GM21786 (cell line): ENCODE results near the gene STX18.
"Not testable (repeated sequence)": the region's sequence is repeated elsewhere in the genome, so short reads cannot be mapped to it uniquely, and the experiment has no call there.

Experiments used
- ATAC-seq: cut with Tn5 transposase; IDR thresholded peaks from one replicate; pipeline ENCODE4 v1.9.1; 2021; ENCODE audit not compliant: unreplicated experiment

The STX18 gene

DNA sequence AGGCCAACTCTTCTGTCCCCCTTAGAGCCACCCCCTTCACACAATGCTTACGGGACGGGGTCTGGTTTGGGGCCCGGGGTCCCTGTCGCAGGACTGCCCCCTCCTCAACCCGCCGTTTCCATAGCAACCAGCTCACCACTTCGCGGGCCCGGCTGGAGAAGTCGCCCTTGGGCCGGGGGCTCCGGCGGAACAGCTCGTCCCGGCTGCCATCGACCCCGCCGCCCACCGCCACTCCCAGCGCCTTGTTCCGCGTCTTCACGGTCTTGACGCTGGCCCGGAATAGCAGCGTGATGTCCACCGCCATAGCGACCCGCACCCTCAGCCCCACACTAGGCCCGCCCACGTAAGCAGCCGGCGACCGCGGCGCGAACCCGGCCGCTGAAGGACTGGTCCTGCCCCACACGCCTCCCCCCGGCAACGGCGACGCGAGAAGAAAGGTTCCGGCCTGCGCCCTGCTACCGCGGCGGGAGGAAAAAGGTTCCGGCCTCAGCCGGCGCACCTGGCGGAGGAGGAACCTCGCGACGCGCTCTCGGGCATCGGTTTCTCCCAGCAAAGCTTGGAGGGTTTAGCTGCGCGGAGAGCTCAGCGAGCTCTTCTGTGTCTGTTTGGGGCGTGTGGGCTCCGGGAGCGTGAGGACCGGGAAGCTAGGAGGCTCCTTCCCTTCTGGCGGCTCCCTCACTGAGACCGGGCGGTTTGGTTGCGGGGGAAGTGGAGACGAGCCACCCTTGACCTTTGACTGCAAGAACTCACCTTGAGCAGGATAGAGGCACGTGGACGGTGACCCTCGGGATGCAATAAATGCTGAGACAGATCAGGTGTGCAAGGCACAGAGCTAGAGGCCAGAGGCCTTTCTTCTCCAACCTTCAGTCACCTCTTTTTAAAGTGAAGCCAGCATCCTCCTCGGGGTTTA is at the start of gene STX18:
Gene STX18, minus strand, starts transcription at position 388 of the 910 bp plus-strand sequence. Its CDS starts 84 bp downstream, at position 304.
- ATAC-seq: peak; percentile 89

DNA sequence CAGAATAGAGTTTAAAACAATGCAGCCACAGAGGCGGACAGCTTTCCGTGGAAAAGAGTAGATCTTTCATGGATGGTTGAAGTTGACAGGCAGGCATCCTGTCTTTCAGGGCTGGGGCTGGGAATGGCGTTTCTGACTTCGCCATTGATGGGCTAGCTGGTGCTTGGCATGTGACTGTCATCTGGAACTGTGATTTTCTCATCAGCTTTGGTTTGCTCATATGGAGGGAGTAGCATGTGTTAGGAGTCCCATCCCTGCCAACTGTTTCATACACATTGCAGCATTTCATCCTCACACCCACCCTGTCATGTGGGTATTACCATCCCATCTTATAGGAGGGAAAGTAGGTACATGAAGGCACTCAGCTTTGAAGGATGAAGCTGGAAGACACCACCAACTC is 49.2 kb upstream of the STX18 start:
- ATAC-seq: no peak

DNA sequence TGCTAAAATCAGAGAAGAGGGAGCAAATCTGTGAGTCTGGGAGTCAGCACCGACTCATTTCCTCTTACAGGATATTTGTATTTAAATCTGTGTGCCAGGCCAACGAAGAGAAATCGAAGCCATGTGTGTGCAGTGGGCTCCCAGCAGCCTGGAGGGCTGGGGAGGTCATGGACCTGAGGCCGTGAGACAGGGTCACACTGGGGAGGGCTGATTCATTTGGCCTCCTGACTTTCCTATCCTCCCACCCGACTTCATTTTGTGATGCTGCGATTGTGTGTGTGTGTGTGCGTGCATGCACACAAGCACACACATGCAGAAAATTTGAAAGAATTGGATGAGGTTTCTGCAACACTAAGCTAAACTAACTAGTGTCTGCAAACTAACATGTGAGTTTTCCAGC is 48.7 kb upstream of the STX18 start:
- ATAC-seq: no peak

DNA sequence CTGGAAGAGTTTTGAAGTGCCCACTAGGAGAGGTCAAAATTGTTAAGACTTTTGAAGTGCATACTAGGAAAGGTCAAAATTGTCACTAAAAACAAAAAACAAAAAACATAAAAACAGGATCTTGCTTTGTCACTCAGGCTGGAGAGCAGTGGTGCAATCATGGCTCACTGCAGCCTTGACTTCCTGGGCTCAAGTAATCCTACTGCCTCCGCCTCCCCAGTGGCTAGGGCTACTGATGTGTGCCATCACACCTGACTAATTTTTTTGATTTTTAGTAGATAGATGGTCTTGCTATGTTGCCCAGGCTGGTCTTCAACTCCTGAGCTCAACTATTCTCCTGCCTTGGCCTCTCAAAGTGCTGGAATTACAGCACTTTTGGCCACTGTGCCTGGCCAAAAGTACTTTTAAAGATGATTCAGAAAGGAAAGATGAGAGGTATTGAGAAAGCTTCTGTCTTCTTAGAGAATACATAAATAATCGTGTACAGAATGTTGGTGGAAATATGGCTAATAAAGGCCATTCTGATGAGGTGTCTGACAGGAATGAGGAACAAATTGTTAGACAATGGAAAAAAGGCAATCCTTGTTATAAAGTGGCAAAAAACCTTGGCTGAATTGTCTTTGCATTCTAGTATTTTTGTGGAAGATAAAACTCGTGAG is 43.3 kb upstream of the STX18 start:
- ATAC-seq: no peak

DNA sequence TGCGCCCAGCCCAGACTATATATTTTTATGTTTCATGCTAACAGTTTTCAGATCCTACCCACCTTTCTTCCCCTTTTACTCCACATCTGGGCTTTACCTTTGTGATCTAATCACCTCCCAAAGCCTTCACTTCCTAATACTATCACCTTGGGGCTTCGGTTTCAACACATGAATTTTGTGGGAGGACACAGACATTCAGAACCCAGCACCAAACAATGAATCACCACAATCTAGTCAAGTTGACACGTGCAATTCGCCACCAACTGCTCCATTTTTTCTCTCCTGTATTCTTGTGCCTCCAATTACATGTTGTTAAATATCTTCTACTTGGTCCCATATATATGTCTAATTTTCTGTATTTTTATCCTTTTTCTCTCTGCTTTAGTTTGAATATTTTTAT is 41.8 kb upstream of the STX18 start:
- ATAC-seq: no peak

DNA sequence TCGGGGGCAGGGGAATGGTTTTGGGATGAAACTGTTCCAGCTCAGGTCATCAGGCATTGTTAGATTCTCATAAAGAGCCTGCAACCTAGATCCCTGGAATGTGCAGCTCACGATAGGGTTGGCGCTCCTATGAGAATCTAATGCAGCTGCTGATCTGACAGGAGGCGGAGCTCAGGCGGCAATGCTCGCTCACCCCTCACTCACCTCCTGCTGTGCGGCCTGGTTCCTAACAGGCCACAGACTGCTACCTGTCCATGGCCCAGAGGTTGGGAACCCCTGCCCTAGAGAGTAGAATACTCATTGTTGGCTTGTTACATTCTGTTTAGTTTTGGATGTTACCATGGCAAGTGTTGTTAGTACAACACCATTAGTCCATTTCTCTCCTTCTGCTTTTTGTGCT is 40.8 kb upstream of the STX18 start:
- ATAC-seq: no peak

DNA sequence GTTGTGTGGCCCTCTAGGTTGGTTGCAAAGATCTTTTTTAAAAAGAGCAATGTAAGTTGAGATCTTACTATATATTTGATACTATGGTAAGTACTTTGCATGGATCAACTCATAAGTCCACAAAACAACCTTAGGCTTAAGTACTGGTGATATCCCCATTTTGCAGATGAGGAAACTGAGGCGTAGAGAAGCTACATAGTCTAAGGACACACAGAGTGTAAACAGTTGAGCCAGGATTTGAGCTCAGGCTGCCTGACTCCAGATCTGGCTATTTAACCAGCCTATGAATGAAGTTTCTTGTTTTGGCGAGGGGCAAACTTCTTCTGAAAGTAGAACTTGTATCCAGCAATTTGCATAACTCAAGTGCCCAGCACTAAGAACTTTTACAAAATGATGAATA is 38.6 kb upstream of the STX18 start:
- ATAC-seq: no peak

DNA sequence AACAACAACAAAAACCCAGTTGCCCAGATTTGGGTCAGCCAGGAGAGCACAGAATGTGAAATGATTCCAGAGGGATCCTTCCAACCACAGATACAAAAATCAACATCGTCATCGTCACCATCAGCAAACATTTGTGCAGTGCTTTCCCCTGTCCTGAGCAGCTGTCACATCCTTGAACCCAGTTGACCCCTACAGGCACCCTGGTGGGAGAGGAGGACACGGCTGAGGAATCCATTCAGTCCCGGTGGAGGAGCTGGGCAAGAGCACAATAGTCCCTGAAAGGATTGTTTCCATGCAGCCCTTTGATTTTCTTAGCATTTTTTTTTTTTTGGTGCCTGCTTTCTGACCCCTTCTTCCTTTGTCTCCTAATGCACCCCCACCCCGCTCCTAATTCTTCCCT is 37.1 kb upstream of the STX18 start:
- no peak for ATAC-seq

DNA sequence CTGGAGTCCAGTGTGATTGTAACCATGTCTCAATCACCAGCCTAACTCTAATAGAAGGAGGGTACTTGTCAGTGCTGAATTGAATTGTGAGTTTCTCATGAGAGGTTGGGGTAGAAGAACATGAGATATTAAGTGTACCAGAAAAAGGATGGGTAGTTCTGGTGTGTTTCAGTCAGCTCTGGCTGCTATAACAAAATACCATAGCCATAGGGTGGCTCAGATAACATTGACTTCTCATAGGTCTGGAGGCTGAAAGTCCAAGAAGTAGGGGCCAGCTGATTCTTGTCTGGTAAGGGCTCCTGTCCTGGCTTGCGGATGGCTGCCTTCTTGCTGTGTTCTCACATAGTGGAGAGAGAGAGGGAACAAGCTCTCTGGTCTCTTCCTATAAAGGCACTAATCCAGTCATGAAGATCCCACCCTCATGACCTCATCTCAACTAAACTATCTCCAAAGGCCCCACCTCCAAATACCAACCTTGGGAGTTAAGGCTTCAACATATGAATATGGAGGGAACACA is 35.6 kb upstream of the STX18 start:
- no peak for ATAC-seq

DNA sequence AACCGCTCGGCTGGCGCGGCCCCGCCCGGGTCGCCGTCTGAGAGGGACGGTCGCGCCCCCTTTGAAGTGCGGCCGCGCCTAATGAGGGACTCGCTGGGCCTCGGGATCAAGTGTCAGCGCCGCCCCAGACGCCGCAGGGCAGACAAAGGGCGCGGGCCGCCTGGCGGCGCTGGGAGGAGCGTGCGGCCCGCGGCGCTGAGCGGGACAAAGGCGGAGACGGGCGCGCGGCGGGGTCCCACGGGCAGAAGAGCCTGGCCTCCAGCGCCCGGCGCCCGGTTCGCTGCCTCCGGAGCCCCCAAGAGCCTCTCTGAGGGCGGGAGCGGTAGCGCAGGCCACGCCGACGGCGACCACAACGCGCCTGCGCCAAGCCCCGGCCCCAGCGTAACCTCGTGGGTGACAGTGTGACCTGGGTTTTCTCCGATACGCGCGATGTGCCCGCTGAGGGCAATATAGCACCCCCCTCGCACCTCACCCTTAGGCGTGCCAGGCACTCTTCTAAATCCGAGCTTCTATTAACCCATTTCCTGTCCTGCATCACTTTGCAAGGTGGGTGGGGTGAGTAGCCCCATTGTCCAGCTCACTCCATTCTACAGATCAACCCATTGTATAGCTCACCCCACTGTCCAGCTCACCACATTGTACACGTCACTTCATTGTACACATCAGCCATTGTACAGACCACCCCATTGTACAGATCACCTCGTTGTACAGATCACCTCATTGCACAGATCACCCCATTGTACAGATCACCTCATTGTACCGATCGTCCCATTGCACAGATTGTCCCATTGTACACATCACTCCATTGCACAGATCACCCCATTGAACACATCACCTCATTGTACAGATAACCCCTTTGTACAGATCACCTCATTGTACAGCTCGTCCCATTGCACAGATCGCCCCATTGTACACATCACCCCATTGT is 33.7 kb upstream of the STX18 start:
- ATAC-seq: peak; percentile 72

DNA sequence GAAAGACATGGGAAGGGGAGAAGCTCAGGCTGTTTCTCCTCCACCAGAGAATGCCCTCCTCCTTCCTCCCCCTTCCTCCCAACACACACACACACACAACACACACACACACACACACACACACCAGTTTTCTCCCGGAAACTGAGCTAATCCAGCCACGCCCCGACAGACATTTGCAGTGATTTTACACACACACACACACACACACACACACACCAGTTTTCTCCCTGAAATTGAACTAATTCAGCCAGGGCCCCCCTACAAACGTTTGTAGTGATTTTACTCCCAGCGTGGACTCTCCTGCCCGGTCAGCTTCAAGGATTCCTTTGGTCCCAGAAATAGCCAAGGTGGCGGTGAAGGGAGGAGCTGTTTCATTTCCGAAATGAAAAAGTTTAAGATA is 32.9 kb upstream of the STX18 start:
- ATAC-seq: no peak

DNA sequence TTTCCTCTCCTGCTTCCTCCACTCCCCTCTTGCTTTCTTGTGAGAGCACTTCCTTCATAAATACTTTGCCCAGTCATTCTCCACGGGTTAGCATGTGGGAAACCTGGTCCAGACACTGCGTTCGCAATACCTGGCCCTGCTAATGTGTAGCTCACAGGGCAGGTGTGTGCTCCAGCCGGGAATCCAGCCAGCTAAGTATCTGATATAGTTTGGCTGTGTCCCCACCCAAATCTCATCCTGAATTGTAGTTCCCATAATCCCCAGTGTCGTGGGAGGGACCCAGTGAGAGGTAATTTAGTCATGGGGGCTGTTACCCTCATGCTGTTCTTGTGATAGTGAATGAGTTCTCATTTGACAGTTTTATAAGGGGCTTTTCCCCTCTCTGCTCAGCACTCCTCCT is 32.2 kb upstream of the STX18 start:
- ATAC-seq: no peak

DNA sequence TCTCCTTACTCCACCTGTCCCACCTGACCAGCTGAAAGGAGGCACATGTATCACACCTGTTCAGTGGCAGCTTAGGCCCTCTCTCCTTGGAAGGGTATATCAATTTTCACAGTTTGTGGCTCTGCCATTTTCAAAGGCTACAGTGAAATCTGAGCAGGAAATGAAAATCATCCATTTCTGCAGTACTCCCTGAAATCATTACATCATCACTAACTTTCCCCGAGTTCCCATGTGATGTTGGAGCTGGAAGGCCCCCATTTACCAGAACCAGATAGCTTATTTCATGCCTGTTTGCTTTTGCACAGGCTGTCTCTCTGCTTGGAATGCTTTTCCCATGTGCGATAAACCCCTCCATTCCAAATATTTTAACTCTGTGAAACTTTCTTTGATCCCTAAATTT is 31.0 kb upstream of the STX18 start:
- no peak for ATAC-seq

DNA sequence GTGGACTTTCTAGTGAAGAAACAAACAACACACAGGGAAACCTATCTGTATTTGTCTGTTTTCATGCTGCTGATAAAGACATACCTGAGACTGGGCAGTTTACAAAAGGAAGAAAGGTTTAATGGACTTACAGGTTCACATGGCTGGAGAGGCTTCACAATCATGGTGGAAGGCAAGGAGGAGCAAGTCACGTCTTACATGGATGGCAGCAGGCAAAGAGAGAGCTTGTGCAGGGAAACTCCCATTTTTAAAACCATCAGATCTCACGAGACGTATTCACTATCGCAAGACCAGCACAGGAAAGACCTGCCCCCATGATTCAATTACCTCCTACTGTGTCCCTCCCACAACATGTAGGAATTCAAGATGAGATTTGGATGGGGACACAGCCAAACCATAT is 28.0 kb upstream of the STX18 start:
- ATAC-seq: not testable (repeated sequence)

DNA sequence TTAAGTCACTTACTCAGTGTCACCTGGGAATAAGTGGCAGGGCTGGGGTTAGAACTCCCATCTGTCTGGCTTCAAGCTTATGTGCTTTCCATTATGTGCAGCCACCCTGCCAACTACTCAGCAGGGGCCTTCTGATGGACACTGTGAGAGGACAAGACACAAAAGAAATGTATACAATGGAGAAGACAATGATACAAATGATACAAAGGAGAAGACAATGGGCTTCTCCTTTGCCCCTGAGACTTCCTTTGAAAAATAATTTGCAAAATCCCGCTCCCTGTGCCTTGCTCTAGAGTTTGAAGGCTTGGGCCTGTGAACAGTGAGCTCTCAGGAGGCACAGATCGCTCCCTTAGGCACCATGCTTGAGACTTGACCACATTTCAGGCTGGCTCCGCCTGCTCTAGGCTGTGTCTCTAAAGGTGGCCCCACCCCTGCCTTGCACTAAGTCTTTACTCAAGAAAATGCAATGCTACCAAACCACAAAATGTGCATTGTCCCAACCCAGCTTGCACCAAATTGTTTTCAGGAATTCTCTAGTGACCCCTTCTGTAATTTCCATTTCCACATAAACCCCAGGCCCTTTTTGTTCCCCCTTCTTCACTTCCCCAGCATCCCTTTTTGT is 27.1 kb upstream of the STX18 start:
- no peak for ATAC-seq

DNA sequence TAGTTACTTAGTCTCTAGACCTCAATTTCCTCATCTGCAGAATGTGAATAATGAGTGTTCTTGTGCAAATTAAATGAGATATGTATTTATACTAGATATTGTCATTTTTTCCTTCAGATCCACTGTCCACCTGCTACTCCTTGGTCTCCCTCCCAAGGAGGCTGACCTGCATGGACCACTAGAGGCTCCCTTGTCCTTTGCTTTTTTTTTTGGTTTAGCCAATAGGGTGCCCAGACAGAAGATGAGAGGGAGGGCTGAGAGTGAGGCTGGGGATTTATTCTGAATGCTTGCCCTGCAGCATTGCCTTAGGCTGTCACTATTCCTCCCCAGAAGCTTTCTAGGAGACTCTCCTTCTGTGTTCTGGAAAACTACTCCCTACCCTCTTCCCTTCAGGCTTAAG is 24.5 kb upstream of the STX18 start:
- not testable (repeated sequence) for ATAC-seq

DNA sequence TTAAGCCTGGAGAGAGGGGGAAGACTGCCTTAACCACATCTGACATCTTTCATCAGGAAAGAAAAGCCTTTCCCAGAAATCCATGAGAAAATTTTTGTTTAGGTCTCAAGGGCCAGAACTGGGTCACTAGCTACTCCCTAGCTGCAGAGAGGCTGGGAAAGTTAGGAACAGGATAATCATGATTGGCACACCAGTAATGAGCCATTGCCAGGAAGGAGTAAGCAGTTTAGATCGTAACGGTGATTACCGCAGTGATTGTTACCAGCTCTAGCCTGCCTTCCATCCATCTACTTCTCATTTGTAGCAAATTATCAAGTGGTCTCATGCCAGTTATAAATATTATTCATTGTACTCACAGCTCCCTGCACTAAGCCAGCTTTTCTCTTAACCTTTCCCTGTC is 22.7 kb upstream of the STX18 start:
- no peak for ATAC-seq

DNA sequence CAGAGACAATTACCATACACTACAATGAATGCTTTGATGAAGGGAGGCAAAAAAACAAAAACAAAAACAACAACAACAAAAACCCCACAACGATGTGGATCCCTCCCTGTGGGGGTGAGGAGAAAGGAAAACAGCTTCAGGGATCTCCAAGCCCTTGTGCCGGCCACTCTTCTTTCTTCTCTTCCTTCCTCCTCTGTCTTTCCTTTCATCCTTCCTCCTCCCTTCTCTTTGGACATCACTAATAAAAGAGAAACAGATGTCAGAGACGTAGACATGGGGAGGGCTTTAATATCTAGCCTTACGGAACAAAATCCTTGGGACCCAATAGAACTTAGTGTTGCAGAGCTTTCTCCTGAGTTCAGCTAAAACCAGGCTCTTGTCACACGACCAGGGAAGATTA is 18.8 kb upstream of the STX18 start:
- no peak for ATAC-seq

DNA sequence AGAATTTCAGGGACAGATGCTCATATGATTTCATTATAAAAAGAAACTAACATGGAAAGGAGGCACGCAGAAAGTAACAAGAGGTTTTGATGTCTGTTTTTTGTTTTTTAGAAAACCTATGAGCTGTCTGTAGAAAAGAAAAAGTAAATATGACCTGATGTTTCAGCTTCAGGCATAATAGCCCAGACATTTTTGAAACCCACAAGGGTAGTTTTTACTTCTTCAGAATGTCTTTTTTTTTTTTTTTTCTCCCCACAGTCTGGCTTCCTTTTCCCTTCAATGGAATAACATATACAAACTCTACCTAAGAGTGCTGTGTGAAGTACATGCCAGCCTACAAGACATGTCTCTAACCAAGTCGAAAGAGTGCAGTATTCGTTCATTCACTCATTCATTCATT is 18.3 kb upstream of the STX18 start:
- ATAC-seq: no peak

DNA sequence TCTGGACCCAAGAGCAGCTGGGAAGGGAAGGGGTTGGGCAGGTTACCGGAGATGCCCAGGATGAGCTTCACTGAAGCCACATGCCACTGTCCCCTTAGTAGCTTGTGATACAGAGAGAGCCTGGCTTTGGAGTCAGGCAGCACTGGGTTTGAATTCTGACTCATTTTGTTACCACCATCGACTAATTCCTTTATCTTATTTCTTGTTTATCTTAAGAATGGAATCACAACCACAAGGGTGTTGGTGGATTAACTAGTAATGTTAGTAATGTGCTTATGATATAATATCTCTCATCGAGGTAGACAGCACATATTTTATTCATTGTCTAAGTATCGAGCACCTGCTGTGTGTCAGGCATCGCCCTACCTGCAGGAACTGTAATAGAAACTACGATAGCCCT is 17.7 kb upstream of the STX18 start:
- no peak for ATAC-seq

DNA sequence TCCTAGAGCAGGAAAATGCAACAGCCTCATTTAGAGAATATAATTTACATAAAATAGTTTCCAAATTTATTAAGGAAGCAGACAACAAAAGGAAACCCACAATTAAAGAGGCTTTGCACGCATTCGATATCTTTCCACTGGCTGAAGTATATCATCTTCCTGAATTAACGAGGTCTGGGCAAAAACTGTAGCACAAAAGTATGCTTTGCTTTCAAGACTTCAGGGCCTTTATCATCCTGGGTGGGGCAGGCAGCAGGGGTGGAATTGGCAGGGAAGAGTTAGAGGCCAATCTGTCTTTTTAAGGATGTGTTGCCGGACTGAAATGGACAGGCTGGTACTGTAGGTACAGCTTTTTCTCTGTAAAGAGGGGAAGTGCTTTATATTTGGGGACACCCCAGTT is 17.0 kb upstream of the STX18 start:
- ATAC-seq: no peak
